GM23338 (cell line): Measurements from ENCODE around the gene TENM4.

Experiments
- CTCF ChIP-seq, 2 experiments: fragments of 200-600 bp in 1 of 2; sonication (generic) in 1 of 2; conservative IDR thresholded peaks; 2 replicates each; pipeline versions ENCODE4 v1.5.1 to v1.6.1; 2016 to 2017; ENCODE audit warnings: antibody characterized with exemption in 2 of 2, low read depth in 2 of 2, mild to moderate bottlenecking in 2 of 2, moderate library complexity in 1 of 2
- EZH2phosphoT487 ChIP-seq: fragments of 200-600 bp; sonication (generic); IDR thresholded peaks from one replicate; pipeline ENCODE4 v1.8.1; 2018; ENCODE audit warnings: antibody characterized with exemption; ENCODE audit not compliant: unreplicated experiment
- POLR2AphosphoS5 ChIP-seq: IDR thresholded peaks from 2 replicates; pipeline ENCODE4 v1.6.1; 2016; ENCODE audit warnings: antibody characterized with exemption, low read depth

GRCh38 chr11:78886616-78887015 is 554.2 kb downstream of the TENM4 start:
- TF ChIP-seq CTCF (conservative IDR thresholded peaks at IDR 0.05; ENCODE audit: low read depth in 2 of 2) = no peak
- no peak for TF ChIP-seq EZH2phosphoT487
- no peak for TF ChIP-seq POLR2AphosphoS5
